ENCODE measurements around the gene BAZ2B.
"Not testable (repeated sequence)": the region's sequence is repeated elsewhere in the genome, so short reads cannot be mapped to it uniquely, and the experiment has no call there.

The BAZ2B gene

DNA sequence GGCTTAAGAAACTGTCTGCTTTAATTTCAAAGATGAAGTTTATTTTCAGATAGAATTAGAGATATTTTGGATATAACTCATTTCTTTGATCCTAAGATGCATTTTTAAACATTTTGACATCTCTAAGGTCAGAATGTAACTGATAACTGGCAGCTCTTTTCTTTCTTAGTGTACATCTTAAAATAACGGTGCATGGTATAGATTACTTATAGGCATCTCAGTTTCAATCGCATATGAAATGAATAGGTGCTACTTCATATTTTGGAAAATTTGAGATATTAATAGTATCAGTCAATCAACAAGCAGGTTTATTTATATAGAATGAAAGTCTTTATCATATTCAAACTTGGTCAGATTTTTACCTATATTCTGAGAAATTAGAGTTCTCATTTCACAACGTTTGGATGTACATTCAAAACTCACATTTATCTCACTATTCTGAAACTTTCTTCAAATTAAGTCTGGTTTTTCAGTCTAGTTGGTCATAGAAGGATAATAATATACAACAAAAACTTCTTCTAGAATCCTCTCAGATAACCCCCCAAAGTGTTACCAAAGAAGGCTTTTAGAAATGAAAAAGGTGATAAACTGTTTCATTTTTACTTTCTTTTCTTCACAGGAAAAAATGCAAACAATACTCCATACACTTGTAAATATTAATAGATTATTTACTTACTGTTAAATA, 207.1 kb downstream of the BAZ2B start:
- TF ChIP-seq, protein P1, sequence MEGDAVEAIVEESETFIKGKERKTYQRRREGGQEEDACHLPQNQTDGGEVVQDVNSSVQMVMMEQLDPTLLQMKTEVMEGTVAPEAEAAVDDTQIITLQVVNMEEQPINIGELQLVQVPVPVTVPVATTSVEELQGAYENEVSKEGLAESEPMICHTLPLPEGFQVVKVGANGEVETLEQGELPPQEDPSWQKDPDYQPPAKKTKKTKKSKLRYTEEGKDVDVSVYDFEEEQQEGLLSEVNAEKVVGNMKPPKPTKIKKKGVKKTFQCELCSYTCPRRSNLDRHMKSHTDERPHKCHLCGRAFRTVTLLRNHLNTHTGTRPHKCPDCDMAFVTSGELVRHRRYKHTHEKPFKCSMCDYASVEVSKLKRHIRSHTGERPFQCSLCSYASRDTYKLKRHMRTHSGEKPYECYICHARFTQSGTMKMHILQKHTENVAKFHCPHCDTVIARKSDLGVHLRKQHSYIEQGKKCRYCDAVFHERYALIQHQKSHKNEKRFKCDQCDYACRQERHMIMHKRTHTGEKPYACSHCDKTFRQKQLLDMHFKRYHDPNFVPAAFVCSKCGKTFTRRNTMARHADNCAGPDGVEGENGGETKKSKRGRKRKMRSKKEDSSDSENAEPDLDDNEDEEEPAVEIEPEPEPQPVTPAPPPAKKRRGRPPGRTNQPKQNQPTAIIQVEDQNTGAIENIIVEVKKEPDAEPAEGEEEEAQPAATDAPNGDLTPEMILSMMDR (conservative IDR thresholded peaks at IDR 0.05; ENCODE audit: low read depth), result no peak
- ChIA-PET POLR2A (ENCODE audit: low non-redundant PET) (no interaction called here), CTCF (no interaction called here)
- no peak for DNase-seq (ENCODE audit: low spot score)
- no peak overlapping the region for H3K27ac ChIP-seq

DNA sequence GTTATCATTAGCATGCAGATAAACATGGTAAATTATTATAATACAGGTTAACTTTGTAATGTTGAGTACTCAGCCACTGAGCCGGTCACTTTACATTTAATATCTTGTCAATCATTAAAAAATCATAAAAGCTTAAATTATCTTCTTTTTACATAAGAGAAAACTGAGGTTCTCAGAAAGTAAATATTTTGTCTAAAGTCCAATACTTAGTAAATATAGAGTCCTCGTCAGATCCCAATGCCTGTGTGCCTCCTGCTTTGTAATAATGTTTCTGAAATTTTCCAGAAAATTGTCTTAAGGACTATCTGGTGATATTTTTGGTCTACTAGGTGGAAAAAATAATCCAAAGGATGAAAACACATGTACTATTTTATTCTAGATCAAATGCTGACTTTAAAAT, 213.6 kb downstream of the BAZ2B start:
- no peak for DNase-seq (ENCODE audit: low spot score)
- ChIA-PET CTCF (no interaction called here), POLR2A (ENCODE audit: low non-redundant PET) (no interaction called here)
- TF ChIP-seq, protein P1 (conservative IDR thresholded peaks at IDR 0.05; ENCODE audit: low read depth), result no peak
- H3K27ac ChIP-seq, result no peak overlapping the region

DNA sequence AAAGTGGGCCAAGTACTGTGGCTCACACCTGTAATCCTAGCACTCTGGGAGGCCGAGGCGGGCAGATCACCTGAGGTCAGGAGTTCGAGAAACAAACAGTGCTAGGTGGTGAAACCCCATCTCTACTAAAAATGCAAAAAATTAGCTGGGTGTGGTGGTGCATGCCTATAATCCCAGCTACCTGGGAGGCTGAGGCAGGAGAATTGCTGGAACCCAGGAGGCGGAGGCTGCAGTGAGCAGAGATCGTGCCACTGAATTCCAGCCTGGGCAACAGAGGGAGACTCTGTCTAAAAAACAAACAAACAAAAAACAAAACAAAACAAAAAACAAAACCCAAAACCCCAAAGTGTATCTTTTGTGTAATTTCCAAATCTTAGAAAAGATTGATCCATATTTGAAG, 214.2 kb downstream of the BAZ2B start:
- POLR2A ChIA-PET (ENCODE audit: low non-redundant PET); DNase-seq (ENCODE audit: low spot score); CTCF ChIA-PET; H3K27ac ChIP-seq: not testable (repeated sequence)

DNA sequence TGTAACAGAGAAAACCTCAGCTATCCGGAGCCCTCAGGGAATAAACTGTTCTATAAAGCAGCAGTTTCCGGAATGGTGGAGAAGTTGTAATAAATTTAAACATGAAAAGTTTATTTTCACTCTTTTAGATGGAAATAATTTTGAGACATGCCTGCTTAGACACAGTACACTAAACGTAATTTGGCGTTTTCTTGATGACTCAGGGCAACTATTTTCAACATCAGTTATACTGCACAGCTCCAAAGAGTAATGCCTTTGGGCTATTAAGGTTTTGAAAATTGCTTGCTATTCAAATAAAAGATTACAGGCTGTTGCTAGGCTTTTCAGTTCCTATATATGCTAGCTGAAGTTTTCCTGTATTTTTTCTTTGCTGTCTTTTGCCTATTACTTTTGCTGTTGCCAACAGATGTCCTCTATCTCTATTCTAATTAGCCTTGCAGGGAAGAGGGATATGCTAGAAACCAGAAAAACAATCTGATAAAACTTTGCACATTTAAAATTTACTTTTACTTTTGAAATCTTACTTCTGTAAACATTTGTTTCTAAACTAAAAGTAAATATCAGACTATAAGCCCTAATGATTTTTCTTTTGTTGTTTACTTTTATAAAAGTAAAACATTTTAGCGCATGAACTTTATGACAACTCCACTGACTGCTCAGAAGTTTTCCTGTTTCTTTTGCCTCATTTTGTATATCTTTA, 216.5 kb downstream of the BAZ2B start:
- POLR2A ChIA-PET (ENCODE audit: low non-redundant PET), result no interaction called here
- H3K27ac ChIP-seq, result no peak overlapping the region
- peak; percentile 8 for DNase-seq (ENCODE audit: low spot score)
- TF ChIP-seq, protein P1 (conservative IDR thresholded peaks at IDR 0.05; ENCODE audit: low read depth), result no peak
- CTCF ChIA-PET, result no interaction called here

DNA sequence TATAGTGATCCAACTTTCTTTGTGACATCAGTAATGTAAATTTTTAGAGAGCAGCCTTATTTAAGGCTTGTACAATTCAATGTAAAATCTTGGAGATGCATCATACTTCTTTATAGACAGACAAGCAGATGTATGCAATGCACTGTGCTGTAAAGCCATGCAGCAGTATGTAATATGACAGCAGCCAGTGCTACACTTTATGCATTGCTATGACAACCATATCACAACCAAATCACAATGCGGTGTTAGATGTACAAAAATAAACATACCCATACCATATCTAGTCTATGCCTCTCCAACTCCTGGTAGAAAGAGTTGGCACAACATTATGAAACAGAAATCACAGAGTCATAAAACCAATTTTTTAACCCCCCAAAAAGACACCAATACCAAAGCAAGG, 219.5 kb downstream of the BAZ2B start:
- POLR2A ChIA-PET (ENCODE audit: low non-redundant PET), result no interaction called here
- H3K27ac ChIP-seq, result no peak overlapping the region
- DNase-seq (ENCODE audit: low spot score), result no peak
- TF ChIP-seq, protein P1 (conservative IDR thresholded peaks at IDR 0.05; ENCODE audit: low read depth), result no peak
- CTCF ChIA-PET, result no interaction called here

DNA sequence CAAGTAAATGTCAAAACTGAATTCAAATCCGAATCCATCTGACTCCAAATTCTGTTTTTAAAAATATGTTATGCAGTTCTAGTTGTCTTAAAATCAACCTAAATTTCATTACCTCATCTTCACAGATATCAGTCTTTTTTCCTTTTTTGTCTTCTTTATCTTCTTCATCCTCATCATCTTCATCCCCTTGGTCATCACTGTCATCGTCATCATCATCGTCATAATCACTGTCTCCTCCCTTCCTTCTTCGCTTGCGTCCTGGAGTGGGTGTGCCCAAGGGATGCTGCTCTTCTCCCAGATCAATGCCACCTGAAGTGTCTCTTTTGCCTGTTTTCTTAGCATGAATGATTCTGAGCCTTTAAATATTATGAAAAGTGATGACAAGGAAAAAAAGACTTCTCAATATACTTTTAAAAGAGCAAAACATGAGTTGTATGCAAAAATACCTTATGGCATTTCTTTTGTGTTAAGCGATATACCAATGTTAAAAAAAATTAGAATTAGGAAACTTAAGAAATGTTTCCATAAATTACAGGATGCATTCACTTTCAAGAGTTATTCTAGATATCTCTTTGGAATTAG, 233.8 kb downstream of the BAZ2B start:
- TF ChIP-seq, protein P1 (conservative IDR thresholded peaks at IDR 0.05; ENCODE audit: low read depth), result no peak
- no peak overlapping the region for H3K27ac ChIP-seq
- CTCF ChIA-PET, result no interaction called here
- DNase-seq (ENCODE audit: low spot score), result no peak
- POLR2A ChIA-PET (ENCODE audit: low non-redundant PET), result no interaction called here

DNA sequence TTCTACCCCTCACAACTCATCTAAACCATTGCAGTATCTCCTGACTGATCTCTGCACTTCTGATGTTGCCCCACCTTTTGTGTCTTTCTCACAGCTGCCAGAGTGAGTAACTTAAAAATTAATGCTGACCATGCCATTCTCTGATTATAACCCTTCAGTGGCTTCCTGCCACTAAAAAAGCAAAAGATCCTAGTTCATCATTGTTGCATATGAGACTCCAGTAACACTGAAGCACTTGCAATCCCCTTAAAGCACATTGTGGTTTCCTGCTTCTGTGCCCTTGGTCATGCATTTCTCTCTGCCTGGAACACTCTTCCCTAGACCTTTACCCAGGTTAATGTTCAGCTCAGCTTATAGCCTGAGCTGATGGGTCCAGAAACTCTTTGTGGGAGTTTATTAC, 234.8 kb downstream of the BAZ2B start:
- ChIA-PET CTCF (no interaction called here), POLR2A (ENCODE audit: low non-redundant PET) (no interaction called here)
- H3K27ac ChIP-seq, result no peak overlapping the region
- no peak for DNase-seq (ENCODE audit: low spot score)
- TF ChIP-seq, protein P1 (conservative IDR thresholded peaks at IDR 0.05; ENCODE audit: low read depth), result no peak
